GM10266 (cell line): ENCODE data around the gene ANKRD11.

Source experiments
- DNase-seq: peaks from one replicate; pipeline ENCODE4 v3.0.0; 2012; ENCODE audit errors: extremely low spot score
- CTCF ChIP-seq: IDR thresholded peaks from 2 replicates; pipeline ENCODE4 v1.5.1; 2012; ENCODE audit warnings: mild to moderate bottlenecking, low read depth; ENCODE audit not compliant: control insufficient read depth, insufficient read depth; ENCODE audit errors: missing control alignments

ANKRD11 gene

GRCh38 chr16:89375686-89376085, 114.7 kb downstream of the ANKRD11 start:
- no peak for DNase-seq
- no peak for TF ChIP-seq CTCF

GRCh38 chr16:89375021-89375420, 115.3 kb downstream of the ANKRD11 start:
- DNase-seq = peak; percentile 62
- no peak for TF ChIP-seq CTCF

GRCh38 chr16:89374393-89374960, 115.9 kb downstream of the ANKRD11 start:
- no peak for DNase-seq
- TF ChIP-seq CTCF = no peak

GRCh38 chr16:89373355-89374110, 116.8 kb downstream of the ANKRD11 start:
- TF ChIP-seq CTCF = no peak
- DNase-seq = no peak

GRCh38 chr16:89371968-89372634, 118.3 kb downstream of the ANKRD11 start:
- TF ChIP-seq CTCF = no peak

GRCh38 chr16:89371386-89371785, 119.0 kb downstream of the ANKRD11 start:
- no peak for TF ChIP-seq CTCF
- no peak for DNase-seq

More at GRCh38 chr16:89371968-89372634, 118.3 kb downstream of the ANKRD11 start:
- DNase-seq = no peak

GRCh38 chr16:89370601-89371000, 119.8 kb downstream of the ANKRD11 start:
- no peak for TF ChIP-seq CTCF
- no peak for DNase-seq
